Astrocyte (in vitro differentiated cells and primary cell): ENCODE measurements around the gene SMIM10L2A.

Source experiments
- EZH2 ChIP-seq: IDR thresholded peaks from 2 replicates; pipeline ENCODE4 v1.6.1; 2012; ENCODE audit warnings: mild to moderate bottlenecking, low read length, inconsistent platforms; ENCODE audit not compliant: insufficient read depth
- TF ChIP-seq, protein P1 (sequence below): IDR thresholded peaks from 2 replicates; pipeline ENCODE4 v1.5.1; 2011; ENCODE audit warnings: low read depth, mild to moderate bottlenecking, inconsistent platforms, low read length, moderate library complexity; ENCODE audit not compliant: insufficient read depth

DNA sequence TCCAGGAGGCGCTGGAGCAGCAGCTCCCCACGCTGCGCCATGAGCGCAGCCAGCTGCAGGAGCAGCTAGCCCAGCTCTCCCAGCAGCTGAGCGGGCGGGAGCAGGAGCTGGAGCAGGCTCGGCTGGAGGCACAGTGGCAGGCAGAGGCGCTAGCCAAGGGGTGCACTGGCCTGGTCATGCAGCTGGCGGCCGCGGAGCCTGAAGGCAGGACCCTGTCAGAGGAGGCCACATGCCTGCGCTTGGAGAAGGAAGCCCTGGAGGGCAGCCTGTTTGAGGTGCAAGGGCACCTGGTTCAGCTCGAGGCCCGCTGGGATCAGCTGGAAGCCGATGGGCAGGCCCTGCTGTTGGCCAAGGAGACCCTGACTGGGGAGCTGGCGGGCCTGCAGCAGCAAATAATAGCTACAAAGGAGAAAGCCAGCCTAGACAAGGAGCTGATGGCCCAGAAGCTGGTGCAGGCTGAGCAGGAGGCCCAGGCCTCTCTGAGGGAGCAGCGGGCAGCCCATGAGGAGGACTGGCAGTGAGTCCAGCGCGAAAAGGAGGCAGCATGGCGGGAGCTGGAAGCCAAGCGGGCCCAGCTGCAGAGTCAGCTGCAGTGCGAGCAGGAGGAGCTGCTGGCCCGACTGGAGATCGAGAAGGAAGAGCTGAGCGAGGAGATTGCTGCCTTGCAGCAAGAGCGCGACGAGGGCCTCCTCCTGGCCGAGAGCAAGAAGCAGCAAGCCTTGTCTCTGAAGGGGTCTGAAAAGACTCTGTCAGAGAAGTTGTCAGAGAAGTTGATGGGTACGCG lies 13.6 kb downstream of the SMIM10L2A start:
- TF ChIP-seq, protein P1, sequence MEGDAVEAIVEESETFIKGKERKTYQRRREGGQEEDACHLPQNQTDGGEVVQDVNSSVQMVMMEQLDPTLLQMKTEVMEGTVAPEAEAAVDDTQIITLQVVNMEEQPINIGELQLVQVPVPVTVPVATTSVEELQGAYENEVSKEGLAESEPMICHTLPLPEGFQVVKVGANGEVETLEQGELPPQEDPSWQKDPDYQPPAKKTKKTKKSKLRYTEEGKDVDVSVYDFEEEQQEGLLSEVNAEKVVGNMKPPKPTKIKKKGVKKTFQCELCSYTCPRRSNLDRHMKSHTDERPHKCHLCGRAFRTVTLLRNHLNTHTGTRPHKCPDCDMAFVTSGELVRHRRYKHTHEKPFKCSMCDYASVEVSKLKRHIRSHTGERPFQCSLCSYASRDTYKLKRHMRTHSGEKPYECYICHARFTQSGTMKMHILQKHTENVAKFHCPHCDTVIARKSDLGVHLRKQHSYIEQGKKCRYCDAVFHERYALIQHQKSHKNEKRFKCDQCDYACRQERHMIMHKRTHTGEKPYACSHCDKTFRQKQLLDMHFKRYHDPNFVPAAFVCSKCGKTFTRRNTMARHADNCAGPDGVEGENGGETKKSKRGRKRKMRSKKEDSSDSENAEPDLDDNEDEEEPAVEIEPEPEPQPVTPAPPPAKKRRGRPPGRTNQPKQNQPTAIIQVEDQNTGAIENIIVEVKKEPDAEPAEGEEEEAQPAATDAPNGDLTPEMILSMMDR = no peak
- no peak for TF ChIP-seq EZH2
